Endothelial cell of umbilical vein (primary cell): Measurements from ENCODE around the gene OR9Q1. TPM values are rescaled to one million over a fixed set of nuclear protein-coding genes. Genes with fewer than 3 reads are reported as not detected.
A peak's percentile ranks its signal among the peaks of the same experiment; 100 is the strongest.

Experiments
- BruUV-seq: library from RNA; stranded (reverse); fragments of 400-500 nt; replicated peaks from 2 replicates; lab custom pipeline; 2021; lab: Mats Ljungman, UMichigan
- CTCF ChIA-PET: fragments of 300-600, 350-600 bp; sonication (Branson Sonifier 250); formaldehyde crosslinking; loops from one replicate; lab custom pipeline; 2021; ENCODE audit warnings: antibody characterized with exemption, inconsistent platforms; lab: Charles Lee
- POLR2A ChIA-PET: fragments of 300-600, 350-600 bp; sonication (Branson Sonifier 250); formaldehyde crosslinking; loops from one replicate; lab custom pipeline; 2021; ENCODE audit warnings: antibody characterized with exemption, inconsistent platforms; lab: Charles Lee
- DNase-seq: peaks from one replicate; pipeline ENCODE4 v3.0.0-alpha.2; 2011; ENCODE audit warnings: low read depth, low spot score
- FAIRE-seq: peaks from 2 replicates; lab custom pipeline; 2011; peaks lifted over from hg19 to GRCh38; lab: Jason Lieb, UNC
- H2AFZ ChIP-seq: 2 replicates; pipeline ENCODE4 v1.6.0; 2012; ENCODE audit warnings: low read depth, low read length, control low read depth, inconsistent platforms
- H3K27ac ChIP-seq: 2 replicates; pipeline ENCODE4 v1.5.1; 2011; ENCODE audit warnings: low read depth, mild to moderate bottlenecking, control low read depth, low read length, moderate library complexity; ENCODE audit not compliant: insufficient read depth
- H3K27me3 ChIP-seq, 2 experiments: 2 replicates each; pipeline versions ENCODE4 v1.6.0 to v1.6.1; 2011; ENCODE audit warnings: low read length in 2 of 2, mixed read lengths in 1 of 2; ENCODE audit not compliant: control insufficient read depth in 2 of 2, insufficient read depth in 2 of 2
- H3K36me3 ChIP-seq, 2 experiments: 2 replicates in 1 of 2; 3 replicates in 1 of 2; pipeline ENCODE4 v1.5.1; 2011; ENCODE audit warnings: low read length in 2 of 2, mild to moderate bottlenecking in 1 of 2, moderate library complexity in 1 of 2; ENCODE audit not compliant: control insufficient read depth in 2 of 2, insufficient read depth in 2 of 2; ENCODE audit errors: extremely low read depth in 1 of 2
- H3K4me1 ChIP-seq: 3 replicates; pipeline ENCODE4 v1.5.1; 2011; ENCODE audit warnings: mild to moderate bottlenecking, low read length; ENCODE audit not compliant: control insufficient read depth, insufficient read depth; ENCODE audit errors: extremely low read depth
- H3K4me2 ChIP-seq: 2 replicates; pipeline ENCODE4 v1.6.1; 2011; ENCODE audit warnings: low read length, control low read depth, mixed read lengths; ENCODE audit not compliant: insufficient read depth
- H3K4me3 ChIP-seq, 3 experiments: fragments of 200-600 bp in 1 of 3; sonication (generic), shearing (Covaris generic) in 1 of 3; replicated peaks in 1 of 3; 2 replicates each; pipeline ENCODE4 v1.5.1; 2011 to 2016; ENCODE audit warnings: control low read depth in 3 of 3, low read length in 3 of 3, mild to moderate bottlenecking in 2 of 3, inconsistent platforms in 1 of 3, low read depth in 1 of 3, moderate library complexity in 1 of 3; ENCODE audit not compliant: insufficient read depth in 1 of 3
- H3K79me2 ChIP-seq: 2 replicates; pipeline ENCODE4 v1.6.0; 2012; ENCODE audit warnings: low read length, inconsistent platforms; ENCODE audit not compliant: control insufficient read depth, insufficient read depth
- H3K9ac ChIP-seq: replicated peaks from 2 replicates; pipeline ENCODE3; 2011; ENCODE audit warnings: low read length, control low read depth; ENCODE audit not compliant: insufficient read depth; ENCODE audit errors: extremely low read depth
- H3K9me1 ChIP-seq: replicated peaks from 3 replicates; pipeline ENCODE4 v1.6.0; 2011; ENCODE audit warnings: mild to moderate bottlenecking, low read length; ENCODE audit not compliant: control insufficient read depth, insufficient read depth; ENCODE audit errors: extremely low read depth
- H3K9me3 ChIP-seq: replicated peaks from 2 replicates; pipeline ENCODE4 v1.5.1; 2012; ENCODE audit warnings: low read length, inconsistent platforms; ENCODE audit not compliant: control insufficient read depth, insufficient read depth
- H4K20me1 ChIP-seq: replicated peaks from 2 replicates; pipeline ENCODE3; 2011; ENCODE audit warnings: mild to moderate bottlenecking, low read length; ENCODE audit not compliant: control insufficient read depth, insufficient read depth; ENCODE audit errors: extremely low read depth
- FOS ChIP-seq: IDR thresholded peaks from 2 replicates; pipeline ENCODE4 v1.6.1; 2011; ENCODE audit warnings: mild to moderate bottlenecking, low read length, moderate library complexity, borderline replicate concordance; ENCODE audit not compliant: insufficient read depth
- GATA2 ChIP-seq: IDR thresholded peaks from 2 replicates; pipeline ENCODE4 v1.7.0; 2011; ENCODE audit warnings: low read depth, mild to moderate bottlenecking, moderate library complexity, mixed read lengths, low read length; ENCODE audit not compliant: insufficient read length, insufficient read depth
- POLR2A ChIP-seq: IDR thresholded peaks from 2 replicates; pipeline ENCODE4 v1.6.1; 2012; ENCODE audit warnings: low read depth, mild to moderate bottlenecking, control low read depth, low read length
- POLR2AphosphoS5 ChIP-seq: IDR thresholded peaks from 2 replicates; pipeline ENCODE4 v1.6.1; 2012; ENCODE audit warnings: low read depth, mild to moderate bottlenecking, control low read depth, low read length, moderate library complexity; ENCODE audit not compliant: insufficient read depth
- dilution Hi-C: fragments of 300-500 bp; cut with MboI; formaldehyde crosslinking; loops from one replicate; pipeline ENCODE4 v1.15.0; 2019; ENCODE audit warnings: low sequenced_read_pairs; ENCODE audit not compliant: extremely low pct_ligation_motif_present
- intact Hi-C: fragments of 100-400 bp; cut with micrococcal nuclease; formaldehyde crosslinking; loops from one replicate; pipeline ENCODE4 v1.10.0; 2022
- polyA plus RNA-seq, 4 experiments: library from polyadenylated mRNA; depleted of rRNA in 3 of 4; stranded (reverse) in 3 of 4; unstranded in 1 of 4; fragments of >200 nt; gene quantifications; 2 replicates each; pipeline versions ENCODE4 v1.2.1 to v1.2.3, GENCODE V29; 2011 to 2012; ENCODE audit warnings: missing spikeins in 1 of 4
- total RNA-seq: library from RNA; stranded (reverse); gene quantifications from 2 replicates; pipeline ENCODE4 v1.2.3, GENCODE V29; 2021

OR9Q1 gene
- total and polyA plus RNA-seq, 2 donors (not counting 3 experiments of a cell fraction or from before 2014, with no cell fraction given), result not detected

DNA sequence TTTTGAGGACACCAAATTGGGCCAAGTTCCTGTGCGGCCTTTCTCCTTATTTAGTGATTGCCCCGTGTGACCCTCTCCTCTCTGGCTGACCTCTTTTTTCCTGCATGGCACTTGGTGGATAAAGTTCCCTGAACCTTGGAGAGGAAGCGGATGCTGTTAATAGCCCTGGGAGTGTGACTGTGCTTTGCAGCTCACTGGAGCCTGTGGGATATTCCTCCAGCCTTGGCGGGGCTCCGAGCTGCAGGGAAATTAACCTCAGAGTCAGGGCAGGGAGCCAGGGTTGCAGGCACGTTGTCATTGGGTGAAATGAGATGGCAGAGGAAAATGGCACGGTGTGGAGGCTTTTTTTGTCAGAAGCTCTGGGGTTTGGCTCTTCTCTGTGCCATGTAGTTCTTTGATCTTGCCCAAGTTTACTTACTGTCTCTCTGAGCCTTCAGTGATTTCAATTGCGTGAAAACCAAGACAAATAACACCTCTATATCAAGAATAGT is 965 bp downstream of the OR9Q1 start:
- Histone ChIP-seq H3K4me2 (peak overlapping the region; percentile 20), H3K27ac (peak overlapping the region; percentile 32), H2AFZ (no peak overlapping the region), H4K20me1 (no peaks in the 10 kb centered on the region), H3K36me3 (no peaks in the 10 kb centered on the region), H3K9ac (no peak overlapping the region), H3K79me2 (no peaks in the 10 kb centered on the region), H3K9me1 (no peaks in the 10 kb centered on the region), H3K4me3 (no peak overlapping the region), H3K9me3 (no peaks in the 10 kb centered on the region), H3K27me3 (no peaks in the 10 kb centered on the region), H3K4me1 (peaks cover 13% of the 10 kb centered on the region)
- POLR2A ChIA-PET, result no interaction called here
- BruUV-seq, result no TSS peak
- peak; percentile 88 for TF ChIP-seq POLR2AphosphoS5
- TF ChIP-seq POLR2A, result no peak
- peak; percentile 69 for TF ChIP-seq FOS
- TF ChIP-seq GATA2, result peak; percentile 73
- FAIRE-seq, result peak; percentile 100
- peak; percentile 91 for DNase-seq
- dilution Hi-C loops, result no loop called here
- CTCF ChIA-PET, result interaction anchor here (1.0 to 1.3 kb wide), 3 partner anchors 20 to 500 kb away, joined by 3 to 4 read pairs (median 3); no protein-coding TSS in a partner anchor
- intact Hi-C loops, result loop anchor here (1.0 kb wide), 2 partner anchors 21 to 35 kb away; no protein-coding TSS in a partner anchor

DNA sequence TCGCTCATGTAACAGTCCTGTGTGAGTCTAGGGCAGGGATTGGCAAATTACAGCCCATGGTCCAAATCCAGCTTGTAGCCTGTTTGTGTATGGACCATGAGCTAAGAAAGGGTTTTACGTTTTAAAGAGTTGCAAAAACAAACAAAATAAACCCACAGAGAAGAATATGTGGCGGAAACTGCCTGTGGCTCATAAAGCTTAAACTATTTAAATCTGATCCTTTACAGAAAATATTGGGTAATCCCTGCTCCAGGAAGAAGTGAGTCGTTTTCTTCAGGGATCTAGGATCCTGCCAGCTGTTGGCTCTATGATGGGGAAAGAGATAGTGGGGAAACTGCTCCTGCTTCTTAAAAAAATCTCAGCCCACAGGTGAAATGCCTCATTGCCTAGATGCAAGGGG is 3.7 kb downstream of the OR9Q1 start:
- Histone ChIP-seq H3K4me3 (no peak overlapping the region), H3K9ac (no peak overlapping the region), H3K9me1 (no peaks in the 10 kb centered on the region), H2AFZ (no peak overlapping the region), H3K79me2 (no peaks in the 10 kb centered on the region), H4K20me1 (no peaks in the 10 kb centered on the region), H3K36me3 (no peaks in the 10 kb centered on the region), H3K27me3 (peaks cover 0 to 5% of the 10 kb centered on the region in 2 experiments), H3K4me1 (peaks cover 13% of the 10 kb centered on the region), H3K9me3 (no peaks in the 10 kb centered on the region), H3K27ac (no peak overlapping the region), H3K4me2 (no peak overlapping the region)
- ChIA-PET POLR2A (no interaction called here), CTCF (interaction anchor here (1.4 kb wide), 1 partner anchor 11 kb away, joined by 4 read pairs; no protein-coding TSS in a partner anchor)
- dilution Hi-C loops (no loop called here), intact Hi-C loops (no loop called here)
- BruUV-seq, result no TSS peak
- TF ChIP-seq POLR2A (no peak), GATA2 (peak; percentile 55)
- FAIRE-seq (no peak), DNase-seq (no peak)
